Muscle of leg (tissue), 11 donors: ENCODE data around the gene PCSK2. TPM values are rescaled to one million over a fixed set of nuclear protein-coding genes. Genes with fewer than 3 reads are reported as not detected.

Experiments used
- DNase-seq: peaks from one replicate; pipeline ENCODE4 v3.0.0; 2013
- H3K27ac ChIP-seq: one replicate; pipeline ENCODE4 v1.5.1; 2013; ENCODE audit warnings: mild to moderate bottlenecking, low read length, control low read depth
- H3K27me3 ChIP-seq: one replicate; pipeline ENCODE4 v1.6.1; 2013; ENCODE audit warnings: low read length; ENCODE audit not compliant: control insufficient read depth, insufficient read depth
- H3K36me3 ChIP-seq: one replicate; pipeline ENCODE4 v1.6.1; 2013; ENCODE audit warnings: low read length; ENCODE audit not compliant: control insufficient read depth, insufficient read depth
- H3K4me1 ChIP-seq: one replicate; pipeline ENCODE4 v1.6.1; 2013; ENCODE audit warnings: low read length; ENCODE audit not compliant: control insufficient read depth, insufficient read depth
- H3K4me3 ChIP-seq: one replicate; pipeline ENCODE4 v1.5.1; 2013; ENCODE audit warnings: low read length, control low read depth
- H3K9me3 ChIP-seq: replicated peaks from 2 replicates; pipeline ENCODE4 v1.6.1; 2013; ENCODE audit warnings: low read depth, low read length; ENCODE audit not compliant: control insufficient read depth
- WGBS: methylation state at CpG from one replicate; pipeline ENCODE4 v1.1.5; 2013; ENCODE audit warnings: missing lambda C conversion rate; ENCODE audit not compliant: insufficient coverage; 5-methylcytosine and 5-hydroxymethylcytosine counted together
- polyA plus RNA-seq, 8 donors: library from polyadenylated mRNA; unstranded; fragments of 120-200 nt; gene quantifications; one replicate each; pipeline versions ENCODE4 v1.2.1 to v1.2.3, GENCODE V29; 2013; ENCODE audit warnings: inconsistent platforms in 1 of 8, low replicate concordance in 1 of 8; ENCODE audit not compliant: insufficient read length in 8 of 8, insufficient read depth in 1 of 8
- total RNA-seq: library from RNA; stranded (reverse); fragments of 120-200 nt; gene quantifications from one replicate; pipeline ENCODE4 v1.2.4, GENCODE V29; 2013

The PCSK2 gene
- total and polyA plus RNA-seq, 9 donors, result 0.27 to 4.0 (median 0.82) TPM

DNA sequence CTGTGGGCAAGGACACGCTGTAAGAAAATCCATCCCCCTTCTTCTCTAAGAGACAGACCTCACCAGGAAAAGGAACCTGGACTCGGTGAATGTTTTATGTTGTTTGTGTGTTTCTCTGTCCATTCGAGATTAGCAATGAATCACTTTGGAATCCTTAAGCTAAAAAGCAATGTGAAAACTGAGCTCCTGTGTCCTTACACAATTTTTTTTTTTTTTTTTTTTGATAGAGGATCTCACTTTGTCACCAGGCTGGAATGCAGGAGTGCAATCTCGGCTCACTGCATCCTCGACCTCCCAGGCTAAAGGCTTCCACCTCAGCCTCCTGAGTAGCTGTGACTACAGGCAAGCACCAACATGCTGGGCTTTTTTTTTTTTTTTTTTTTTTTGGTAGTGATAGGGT lies 272.2 kb downstream of the PCSK2 start:
- DNase-seq, result no peak
- no peaks in the 10 kb centered on the region for H3K36me3 ChIP-seq
- no peak overlapping the region for H3K4me3 ChIP-seq
- H3K27ac ChIP-seq, result no peak overlapping the region
- H3K9me3 ChIP-seq, result no peaks in the 10 kb centered on the region
- peaks cover 10% of the 10 kb centered on the region for H3K4me1 ChIP-seq
- H3K27me3 ChIP-seq, result no peaks in the 10 kb centered on the region
- WGBS, result no CpG with 5 or more reads among the region's 5 CpGs

DNA sequence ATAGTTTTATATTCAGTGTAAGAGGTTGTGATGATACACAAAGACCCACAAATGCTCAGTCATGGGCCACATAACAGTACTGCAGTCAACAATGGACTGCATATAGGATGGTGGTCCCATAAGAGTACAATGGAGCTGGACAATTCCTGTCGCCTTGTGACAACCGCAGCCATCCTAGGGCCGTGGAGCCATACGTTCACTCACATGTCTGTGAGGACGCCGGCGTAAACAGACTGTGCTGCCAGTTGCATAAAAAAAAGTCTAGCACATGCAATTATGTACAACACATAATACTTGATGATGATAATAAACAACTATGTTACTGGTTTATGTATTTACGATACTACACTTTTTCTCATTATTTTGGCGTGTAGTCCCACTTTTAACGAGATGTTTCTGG lies 273.4 kb downstream of the PCSK2 start:
- Histone ChIP-seq H3K36me3 (no peaks in the 10 kb centered on the region), H3K4me1 (peaks cover 18% of the 10 kb centered on the region), H3K4me3 (no peak overlapping the region), H3K9me3 (no peaks in the 10 kb centered on the region), H3K27ac (no peak overlapping the region), H3K27me3 (no peaks in the 10 kb centered on the region)
- 78% methylated on average over 4 of the region's 10 CpGs for WGBS
- DNase-seq, result no peak

DNA sequence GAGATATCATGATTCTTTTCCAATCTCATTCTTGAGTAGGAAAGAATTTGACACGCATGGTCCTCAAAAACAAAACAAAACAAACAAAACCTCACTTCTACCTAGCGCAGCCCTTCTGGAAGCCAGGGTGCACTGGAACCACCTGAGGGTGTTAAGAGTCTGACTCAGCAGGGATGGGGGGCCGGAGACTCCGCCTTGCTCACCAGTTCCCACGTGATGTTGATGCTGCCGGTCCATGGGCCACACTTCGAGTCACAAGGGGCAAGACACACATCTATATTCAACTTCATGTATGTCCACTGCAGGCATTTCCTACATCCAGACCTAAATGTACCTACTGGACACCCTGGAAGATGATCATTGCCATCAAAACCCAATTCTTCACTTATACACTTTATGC lies 274.0 kb downstream of the PCSK2 start:
- Histone ChIP-seq H3K27ac (no peak overlapping the region), H3K27me3 (no peaks in the 10 kb centered on the region), H3K9me3 (no peaks in the 10 kb centered on the region), H3K4me3 (no peak overlapping the region), H3K36me3 (no peaks in the 10 kb centered on the region), H3K4me1 (peaks cover 22% of the 10 kb centered on the region)
- DNase-seq, result no peak
- 90% methylated on average over 5 of the region's 7 CpGs for WGBS

DNA sequence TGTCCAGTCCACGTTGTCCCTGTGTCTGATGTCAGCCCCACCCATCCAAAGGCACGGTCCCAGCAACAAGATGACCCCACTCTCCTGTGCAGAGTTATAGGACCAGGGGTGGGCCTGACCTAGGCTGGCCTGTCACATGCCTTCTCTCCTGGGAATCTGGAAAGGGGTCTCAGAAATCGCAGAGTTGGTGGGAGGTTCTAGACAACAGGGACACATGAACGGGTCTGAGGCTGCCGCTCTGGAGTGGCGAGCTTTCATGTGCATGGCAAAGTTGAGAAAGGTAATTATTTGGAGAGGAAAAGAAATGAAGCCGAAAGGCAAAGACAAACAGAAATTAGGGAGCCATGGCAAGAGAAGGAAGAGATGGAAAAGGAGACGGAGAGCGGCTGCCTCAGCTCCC lies 274.9 kb downstream of the PCSK2 start:
- 75% methylated on average over 4 of the region's 9 CpGs for WGBS

DNA sequence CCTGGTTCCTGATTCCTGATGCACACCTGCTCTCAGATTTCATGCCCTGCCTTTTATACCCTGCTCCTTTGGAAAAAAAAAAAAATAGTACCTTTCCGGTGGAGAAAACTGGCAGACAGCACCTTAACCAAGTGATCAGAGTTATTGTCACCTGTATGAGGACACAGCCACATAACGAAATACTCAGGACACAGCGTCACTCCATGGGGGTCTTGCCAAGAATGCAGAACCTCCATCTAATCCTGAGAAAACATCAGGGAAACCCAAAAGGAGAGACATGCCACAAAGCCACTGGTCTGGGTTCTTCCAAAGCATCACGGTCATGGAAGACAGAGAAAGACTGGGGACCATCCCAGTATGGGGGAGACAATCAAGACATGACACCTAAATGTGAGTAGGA lies 275.3 kb downstream of the PCSK2 start:
- H3K27me3 ChIP-seq, result no peaks in the 10 kb centered on the region
- H3K4me1 ChIP-seq, result peaks cover 22% of the 10 kb centered on the region
- H3K36me3 ChIP-seq, result no peaks in the 10 kb centered on the region
- H3K9me3 ChIP-seq, result no peaks in the 10 kb centered on the region
- no peak for DNase-seq
- H3K27ac ChIP-seq, result no peak overlapping the region
- 79% methylated on average over 4 of the region's 4 CpGs for WGBS
- H3K4me3 ChIP-seq, result no peak overlapping the region

More for the DNA sequence above, 274.9 kb downstream of the PCSK2 start:
- H3K9me3 ChIP-seq, result no peaks in the 10 kb centered on the region
- no peak overlapping the region for H3K27ac ChIP-seq
- DNase-seq, result no peak
- no peak overlapping the region for H3K4me3 ChIP-seq
- peaks cover 22% of the 10 kb centered on the region for H3K4me1 ChIP-seq
- no peaks in the 10 kb centered on the region for H3K36me3 ChIP-seq
- H3K27me3 ChIP-seq, result no peaks in the 10 kb centered on the region

DNA sequence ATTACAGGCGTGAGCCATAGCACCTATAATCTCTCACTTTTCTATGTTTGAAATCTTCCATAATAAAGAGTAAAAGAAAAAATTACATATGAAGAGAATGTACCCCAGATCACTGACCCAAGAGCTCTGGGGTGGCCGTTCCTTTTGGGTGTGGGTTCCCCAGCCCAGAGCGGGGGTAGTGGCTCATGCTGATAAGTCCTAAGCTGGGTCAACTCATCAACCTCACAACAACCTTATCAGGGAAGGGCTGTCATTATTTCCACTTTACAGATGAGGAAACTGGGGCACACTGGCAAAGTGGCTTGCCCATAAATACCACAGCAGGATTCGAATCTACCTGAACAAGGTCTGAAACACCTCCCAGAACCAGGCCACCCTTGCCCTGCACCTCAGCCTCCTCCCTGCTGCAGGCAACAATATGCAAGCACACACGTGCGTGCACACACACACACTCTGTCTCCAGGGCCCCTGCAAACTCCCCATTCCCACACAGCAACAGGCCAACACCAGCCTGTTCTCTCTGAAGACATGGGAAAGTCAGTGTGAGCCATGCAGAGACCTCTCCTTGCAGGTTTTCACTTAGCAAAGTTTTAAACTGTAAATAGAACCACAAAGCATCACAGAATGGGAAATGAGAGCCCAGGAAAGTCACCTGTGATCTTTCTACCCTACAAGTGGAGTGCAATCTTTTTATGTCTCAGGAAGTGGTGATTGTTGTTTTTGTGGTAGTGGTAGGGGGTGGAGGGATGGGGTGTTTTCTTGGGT lies 276.6 kb downstream of the PCSK2 start:
- 75% methylated on average over 3 of the region's 6 CpGs for WGBS
- no peaks in the 10 kb centered on the region for H3K27me3 ChIP-seq
- DNase-seq, result no peak
- peaks cover 13% of the 10 kb centered on the region for H3K4me1 ChIP-seq
- no peaks in the 10 kb centered on the region for H3K9me3 ChIP-seq
- H3K27ac ChIP-seq, result no peak overlapping the region
- H3K36me3 ChIP-seq, result no peaks in the 10 kb centered on the region
- H3K4me3 ChIP-seq, result no peak overlapping the region

DNA sequence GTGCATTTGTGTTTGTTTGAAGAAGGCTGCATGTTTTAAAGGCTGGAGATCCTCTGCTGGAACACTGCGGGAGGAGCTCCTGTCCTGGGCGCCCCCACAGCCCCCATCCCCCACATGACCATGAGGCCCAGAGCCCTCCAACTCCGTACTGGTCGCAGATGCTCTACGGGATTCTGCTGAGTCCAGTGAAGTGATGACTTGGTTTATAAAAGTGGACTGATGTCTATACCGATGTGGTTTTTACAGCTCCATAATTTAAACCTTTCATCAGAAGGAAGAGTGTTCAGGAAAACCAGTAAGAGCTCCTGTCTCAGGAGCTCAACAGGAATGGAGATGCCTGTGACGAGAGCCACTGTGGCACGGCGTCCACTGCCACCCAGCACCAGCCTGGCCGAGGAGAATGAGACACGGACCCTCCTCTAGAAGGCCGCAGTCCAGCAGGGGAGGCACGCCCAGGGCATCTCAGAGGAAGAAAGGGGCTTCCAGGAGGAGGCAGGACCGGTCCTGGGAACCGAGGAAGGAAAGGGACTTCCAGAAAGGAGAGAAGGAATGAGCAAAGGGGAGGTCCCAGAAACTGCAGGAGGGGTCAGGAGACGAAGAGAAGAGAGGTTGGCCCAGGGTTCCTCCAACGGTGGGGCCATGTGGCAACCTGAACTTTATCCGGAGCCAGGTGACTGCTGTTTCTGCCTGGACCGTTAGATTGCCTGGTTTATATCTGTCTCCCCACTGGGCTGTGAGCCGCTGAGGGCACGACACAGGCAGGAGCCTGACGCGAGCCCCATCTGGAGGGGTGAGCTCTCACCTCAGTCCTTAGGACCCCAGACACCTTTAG lies 277.4 kb downstream of the PCSK2 start:
- no peaks in the 10 kb centered on the region for H3K9me3 ChIP-seq
- H3K36me3 ChIP-seq, result no peaks in the 10 kb centered on the region
- no peak overlapping the region for H3K27ac ChIP-seq
- 44% methylated on average over 12 of the region's 23 CpGs for WGBS
- peaks cover 11% of the 10 kb centered on the region for H3K4me1 ChIP-seq
- H3K27me3 ChIP-seq, result no peaks in the 10 kb centered on the region
- DNase-seq, result no peak
- peak overlapping the region; percentile 48 for H3K4me3 ChIP-seq

DNA sequence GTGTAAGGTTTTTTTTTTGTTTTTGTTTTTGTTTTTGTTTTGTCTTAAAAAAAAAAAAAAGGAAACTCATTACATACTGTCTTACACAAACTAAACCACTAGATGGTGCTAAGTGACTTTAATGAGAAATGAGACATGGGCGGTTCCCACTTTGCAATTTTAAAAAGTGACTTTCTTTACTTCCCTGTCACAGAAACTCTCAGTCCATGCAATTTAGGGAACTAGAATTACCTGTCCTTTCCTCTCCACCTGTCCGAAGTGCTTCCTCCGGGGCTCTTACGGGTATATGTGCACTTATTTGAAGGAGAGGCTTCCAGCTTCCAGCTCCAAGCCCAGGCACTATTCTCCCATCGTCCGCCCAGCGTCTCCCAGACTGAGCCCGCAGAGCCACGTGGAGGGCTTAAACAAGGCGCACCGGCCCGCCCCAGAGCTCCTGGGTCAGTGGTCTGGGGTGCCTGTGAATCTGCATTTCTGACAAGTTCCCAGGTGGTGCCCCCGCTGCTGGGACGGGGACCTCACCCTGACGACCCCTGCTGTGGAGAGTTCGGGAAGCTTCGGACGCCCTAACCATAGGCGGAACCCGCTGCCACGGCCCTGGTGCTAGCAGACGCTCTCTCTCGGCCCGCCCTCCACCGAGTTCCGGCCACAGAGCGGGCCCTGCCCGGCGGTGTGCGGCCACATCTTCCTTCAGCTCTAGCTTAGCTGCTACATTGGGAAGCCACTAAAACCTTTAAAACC lies 278.2 kb downstream of the PCSK2 start:
- Histone ChIP-seq H3K27me3 (no peaks in the 10 kb centered on the region), H3K4me1 (peaks cover 11% of the 10 kb centered on the region), H3K9me3 (no peaks in the 10 kb centered on the region), H3K4me3 (peak overlapping the region; percentile 48), H3K27ac (peak overlapping the region; percentile 22), H3K36me3 (no peaks in the 10 kb centered on the region)
- peak; percentile 85 for DNase-seq
- WGBS, result under 1% methylated on average over 26 of the region's 30 CpGs

DNA sequence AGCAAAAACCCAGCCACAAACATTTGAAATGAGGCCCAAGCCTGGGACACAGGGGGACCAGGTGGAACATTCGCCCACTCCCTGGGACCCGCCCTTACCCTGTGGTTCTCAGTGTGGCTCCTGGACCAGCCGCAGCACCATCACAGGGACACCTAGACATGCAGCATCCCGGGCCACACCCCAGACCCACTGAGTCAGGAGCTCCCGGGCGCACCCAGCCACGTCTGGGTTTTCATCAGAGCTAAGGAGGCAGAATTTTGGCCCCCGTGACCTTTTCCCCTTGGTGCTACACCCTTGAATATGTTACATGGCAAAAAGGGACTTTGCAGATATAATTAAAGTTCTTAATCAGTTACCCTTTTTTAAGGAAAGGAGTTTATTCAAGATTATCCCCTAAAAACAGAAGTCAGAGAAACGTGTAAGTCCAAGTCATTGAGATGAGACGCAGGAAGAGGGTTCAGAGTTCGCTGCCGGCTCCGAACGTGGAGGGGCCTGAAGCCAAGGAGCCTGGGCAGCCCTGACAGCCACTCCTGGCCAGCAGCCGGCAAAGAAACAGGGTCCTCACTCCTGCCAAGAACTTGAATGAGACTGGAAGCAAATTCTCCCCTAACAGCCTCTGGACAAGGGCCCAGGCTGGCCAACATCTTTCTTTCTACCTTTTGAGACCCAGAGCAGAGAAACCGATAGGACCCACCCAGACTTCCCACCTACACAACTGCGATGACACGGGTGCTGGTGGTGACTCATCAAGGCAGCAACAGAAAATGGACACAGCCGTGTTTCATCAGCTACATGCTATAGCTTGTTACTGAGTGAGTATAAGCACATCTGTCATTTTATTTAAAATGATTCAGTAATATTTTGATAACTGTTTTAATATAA lies 279.0 kb downstream of the PCSK2 start:
- WGBS, result 69% methylated on average over 7 of the region's 19 CpGs
- H3K36me3 ChIP-seq, result no peaks in the 10 kb centered on the region
- H3K4me3 ChIP-seq, result no peak overlapping the region
- DNase-seq, result no peak
- H3K27me3 ChIP-seq, result no peaks in the 10 kb centered on the region
- H3K9me3 ChIP-seq, result no peaks in the 10 kb centered on the region
- no peak overlapping the region for H3K27ac ChIP-seq
- H3K4me1 ChIP-seq, result peaks cover 11% of the 10 kb centered on the region
